Measurements from ENCODE around the gene ADAMTS2. TPM values are rescaled to one million over a fixed set of nuclear protein-coding genes. Genes with fewer than 3 reads are reported as not detected.

The ADAMTS2 gene
- total RNA-seq, 1 experiment from 2014 or later: not detected

DNA sequence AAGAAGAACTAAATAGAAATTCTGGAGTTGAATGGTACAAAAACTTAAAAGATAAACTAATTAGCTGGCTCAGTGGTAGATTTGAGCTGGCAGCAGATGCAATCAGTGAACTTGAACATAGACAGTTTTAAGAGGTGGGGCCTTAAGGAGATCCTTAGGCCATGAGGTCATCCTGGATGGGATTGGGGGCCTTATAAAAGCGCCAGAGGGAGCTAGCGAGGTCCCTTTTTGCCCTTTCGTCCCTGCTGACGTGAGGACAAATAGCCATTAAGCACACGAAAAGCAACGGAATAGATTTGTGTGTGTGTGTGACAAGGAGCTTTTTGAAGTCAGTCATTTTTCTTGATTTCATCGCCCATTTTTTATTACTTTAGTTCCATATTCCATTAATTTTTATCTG is 201.8 kb downstream of the ADAMTS2 start:
- DNase-seq: peak; percentile 18 to 31
- Histone ChIP-seq H3K27ac (no peak overlapping the region), H3K4me3 (no peak overlapping the region), H3K27me3 (0 out of 2 replicates have a peak, but pooled peaks cover 3% of the 10 kb centered on the region), H3K36me3 (no peaks in the 10 kb centered on the region), H3K9me3 (replicated peaks) (no peaks in the 10 kb centered on the region), H3K4me1 (no peaks in the 10 kb centered on the region)

DNA sequence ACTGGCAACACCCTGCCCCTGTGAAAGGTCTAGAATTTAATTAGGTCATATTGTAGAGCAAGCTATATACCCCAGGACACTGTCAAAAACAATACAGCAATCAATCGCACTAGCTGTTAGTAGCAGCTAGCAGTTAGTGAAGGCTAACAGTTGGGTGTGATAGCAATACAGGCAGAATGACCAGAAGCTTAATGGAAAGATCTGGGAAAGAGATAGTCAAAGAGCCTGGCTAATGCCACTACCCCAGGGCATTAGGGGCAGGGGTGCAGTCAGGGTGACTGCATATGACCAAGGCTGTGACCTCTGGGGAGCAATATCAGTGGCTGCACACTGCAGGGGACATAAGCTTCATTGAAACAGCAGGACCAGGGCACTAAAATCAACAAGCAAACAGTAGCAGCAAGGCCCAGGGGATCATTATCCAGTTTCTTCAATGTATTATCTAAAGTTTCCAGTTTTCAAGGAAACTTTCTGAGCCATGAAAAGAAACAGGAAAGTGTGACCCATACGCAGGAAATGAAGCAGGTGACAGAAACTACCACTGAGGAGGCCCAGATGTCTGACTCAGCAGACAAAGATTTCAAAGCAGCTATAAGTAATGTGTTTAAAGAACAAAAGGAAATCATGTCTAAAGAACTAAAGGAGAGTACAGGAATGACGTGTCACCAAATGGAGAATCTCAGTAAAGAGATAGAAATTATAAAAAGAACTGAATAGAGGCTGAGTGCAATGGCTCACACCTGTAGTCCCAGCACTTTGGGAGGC is 202.6 kb downstream of the ADAMTS2 start:
- Histone ChIP-seq H3K9me3 (replicated peaks) (no peaks in the 10 kb centered on the region), H3K27ac (no peak overlapping the region), H3K4me3 (no peak overlapping the region), H3K36me3 (no peaks in the 10 kb centered on the region), H3K4me1 (no peaks in the 10 kb centered on the region), H3K27me3 (0 out of 2 replicates have a peak, but pooled peaks cover 3% of the 10 kb centered on the region)
- no peak for DNase-seq

DNA sequence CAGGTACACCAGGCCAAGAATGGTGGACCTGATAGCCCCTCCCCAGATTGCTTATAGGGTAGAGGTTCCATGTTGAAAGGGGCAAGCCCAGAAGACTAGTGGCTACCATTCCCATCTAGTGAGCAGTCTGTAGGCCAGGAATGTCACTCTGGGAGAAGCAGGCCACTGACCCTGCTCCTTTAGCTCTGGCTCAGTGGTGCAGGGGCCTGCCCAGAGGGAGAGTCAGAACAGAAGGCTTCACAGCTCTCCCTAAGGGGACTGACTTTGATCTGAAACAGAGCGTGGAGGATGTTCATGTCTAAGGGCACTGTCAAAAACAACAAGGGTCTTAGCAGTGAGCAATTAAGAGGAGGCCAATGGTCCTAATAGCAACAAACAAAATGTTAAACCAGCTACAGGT is 203.4 kb downstream of the ADAMTS2 start:
- H3K4me3 ChIP-seq: no peak overlapping the region
- H3K4me1 ChIP-seq: no peaks in the 10 kb centered on the region
- no peaks in the 10 kb centered on the region for H3K36me3 ChIP-seq
- H3K27ac ChIP-seq: no peak overlapping the region
- DNase-seq: no peak
- no peaks in the 10 kb centered on the region for H3K27me3 ChIP-seq
- no peaks in the 10 kb centered on the region for H3K9me3 ChIP-seq (replicated peaks)

DNA sequence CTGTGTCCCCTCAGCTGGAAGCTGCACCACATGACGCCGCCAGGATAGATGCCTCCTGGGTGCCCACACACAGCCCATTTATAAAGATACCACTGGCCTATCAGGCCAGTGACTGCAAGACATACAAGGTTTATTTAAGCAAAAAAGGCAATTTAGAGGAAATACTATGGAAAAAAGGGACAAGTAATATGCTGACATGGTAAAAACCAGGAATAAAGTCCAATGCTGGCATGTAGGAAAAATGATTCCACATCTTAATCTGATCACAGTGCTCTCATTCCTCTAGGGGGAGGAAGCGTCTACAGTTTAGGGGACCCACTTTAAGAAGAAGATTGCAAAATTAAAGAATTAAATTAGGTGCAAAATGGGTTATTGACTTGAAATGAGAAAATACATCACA is 205.0 kb downstream of the ADAMTS2 start:
- DNase-seq: no peak
- H3K4me1 ChIP-seq: no peaks in the 10 kb centered on the region
- no peaks in the 10 kb centered on the region for H3K27me3 ChIP-seq
- H3K4me3 ChIP-seq: no peak overlapping the region
- H3K36me3 ChIP-seq: no peaks in the 10 kb centered on the region
- H3K9me3 ChIP-seq (replicated peaks): no peaks in the 10 kb centered on the region
- H3K27ac ChIP-seq: no peak overlapping the region

DNA sequence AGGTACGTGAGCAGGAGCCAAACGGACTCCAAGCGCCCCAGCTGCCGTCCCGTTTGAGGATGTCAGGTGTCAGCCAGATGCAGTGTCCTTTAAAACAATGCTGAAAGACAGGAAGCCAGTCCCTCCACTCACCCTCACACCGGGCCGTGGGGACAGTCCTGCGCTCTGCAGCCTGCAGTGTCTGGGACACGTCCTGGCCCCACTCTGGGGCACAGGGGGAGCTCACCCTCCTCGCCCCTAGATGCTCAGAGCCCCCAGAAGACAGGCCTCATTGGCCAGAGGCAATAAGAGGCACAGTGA is 205.4 kb downstream of the ADAMTS2 start:
- no peaks in the 10 kb centered on the region for H3K9me3 ChIP-seq (replicated peaks)
- H3K36me3 ChIP-seq: no peaks in the 10 kb centered on the region

DNA sequence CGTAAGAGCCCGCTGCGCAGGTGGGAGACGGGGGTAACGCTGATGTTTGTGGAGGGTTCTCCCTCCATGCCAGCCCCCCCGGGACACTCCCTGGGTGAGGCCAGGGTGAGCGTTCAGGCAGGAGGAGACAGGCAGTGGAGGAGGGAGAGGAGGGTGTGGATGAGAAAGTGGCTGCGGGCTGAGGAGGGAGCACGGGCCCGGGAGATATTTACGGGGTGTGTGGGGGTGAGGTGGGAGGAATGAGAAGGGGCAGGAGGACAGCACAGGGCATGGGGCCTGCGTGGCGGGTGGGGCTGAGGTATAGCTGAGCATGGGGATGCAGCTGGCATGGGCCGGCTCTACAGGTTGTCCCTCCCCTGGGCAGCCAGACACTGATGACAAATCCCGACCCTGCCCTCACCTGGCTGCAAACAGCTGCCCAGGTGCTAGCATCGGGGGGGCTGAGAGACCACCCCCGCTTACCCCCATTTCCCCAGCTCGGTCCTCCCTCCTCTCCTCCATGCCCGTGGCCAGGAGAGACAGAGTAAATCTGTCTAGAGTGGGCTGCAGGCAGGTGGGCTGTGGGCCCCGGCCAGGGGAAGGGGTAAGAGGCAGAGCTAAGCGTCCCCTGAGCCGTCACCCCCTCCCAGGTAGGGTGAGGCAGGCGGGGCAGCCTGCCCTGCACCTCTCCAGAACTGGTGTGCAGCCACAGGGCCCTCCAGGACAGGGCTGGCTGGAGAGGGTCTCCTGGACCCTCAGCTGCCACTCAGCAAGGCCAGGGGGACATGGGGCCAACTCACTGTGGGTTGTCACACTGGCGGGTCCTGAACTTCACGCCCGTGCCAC is 205.9 kb downstream of the ADAMTS2 start:
- no peak for DNase-seq
- H3K27me3 ChIP-seq: no peaks in the 10 kb centered on the region
- H3K9me3 ChIP-seq (replicated peaks): no peaks in the 10 kb centered on the region
- no peaks in the 10 kb centered on the region for H3K4me1 ChIP-seq
- no peak overlapping the region for H3K4me3 ChIP-seq
- H3K36me3 ChIP-seq: no peaks in the 10 kb centered on the region
- no peak overlapping the region for H3K27ac ChIP-seq

More for the DNA sequence above, 205.4 kb downstream of the ADAMTS2 start:
- DNase-seq: no peak
- Histone ChIP-seq H3K27ac (no peak overlapping the region), H3K4me3 (no peak overlapping the region), H3K27me3 (no peaks in the 10 kb centered on the region), H3K4me1 (no peaks in the 10 kb centered on the region)

DNA sequence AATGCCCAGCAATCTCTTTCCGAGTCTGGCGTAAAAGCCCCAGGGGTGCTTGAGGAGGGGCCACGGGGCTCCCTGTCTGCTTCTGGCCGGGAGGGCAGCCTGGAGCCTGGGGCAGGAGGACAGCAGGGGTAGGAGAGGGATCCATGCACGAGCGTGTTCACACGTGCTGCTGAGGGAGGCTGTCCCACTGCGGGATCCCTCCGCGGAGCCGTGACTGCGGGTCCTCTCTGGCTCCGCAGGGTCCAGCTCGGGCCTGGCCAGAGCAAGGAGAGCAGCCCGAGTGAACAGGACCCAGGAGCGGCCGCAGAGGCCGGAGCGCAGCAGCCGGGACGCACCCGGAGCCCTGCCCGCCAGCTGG is 206.7 kb downstream of the ADAMTS2 start:
- Histone ChIP-seq H3K4me1 (no peaks in the 10 kb centered on the region), H3K4me3 (no peak overlapping the region), H3K27ac (no peak overlapping the region), H3K9me3 (replicated peaks) (no peaks in the 10 kb centered on the region), H3K36me3 (no peaks in the 10 kb centered on the region), H3K27me3 (no peaks in the 10 kb centered on the region)
- DNase-seq: no peak

DNA sequence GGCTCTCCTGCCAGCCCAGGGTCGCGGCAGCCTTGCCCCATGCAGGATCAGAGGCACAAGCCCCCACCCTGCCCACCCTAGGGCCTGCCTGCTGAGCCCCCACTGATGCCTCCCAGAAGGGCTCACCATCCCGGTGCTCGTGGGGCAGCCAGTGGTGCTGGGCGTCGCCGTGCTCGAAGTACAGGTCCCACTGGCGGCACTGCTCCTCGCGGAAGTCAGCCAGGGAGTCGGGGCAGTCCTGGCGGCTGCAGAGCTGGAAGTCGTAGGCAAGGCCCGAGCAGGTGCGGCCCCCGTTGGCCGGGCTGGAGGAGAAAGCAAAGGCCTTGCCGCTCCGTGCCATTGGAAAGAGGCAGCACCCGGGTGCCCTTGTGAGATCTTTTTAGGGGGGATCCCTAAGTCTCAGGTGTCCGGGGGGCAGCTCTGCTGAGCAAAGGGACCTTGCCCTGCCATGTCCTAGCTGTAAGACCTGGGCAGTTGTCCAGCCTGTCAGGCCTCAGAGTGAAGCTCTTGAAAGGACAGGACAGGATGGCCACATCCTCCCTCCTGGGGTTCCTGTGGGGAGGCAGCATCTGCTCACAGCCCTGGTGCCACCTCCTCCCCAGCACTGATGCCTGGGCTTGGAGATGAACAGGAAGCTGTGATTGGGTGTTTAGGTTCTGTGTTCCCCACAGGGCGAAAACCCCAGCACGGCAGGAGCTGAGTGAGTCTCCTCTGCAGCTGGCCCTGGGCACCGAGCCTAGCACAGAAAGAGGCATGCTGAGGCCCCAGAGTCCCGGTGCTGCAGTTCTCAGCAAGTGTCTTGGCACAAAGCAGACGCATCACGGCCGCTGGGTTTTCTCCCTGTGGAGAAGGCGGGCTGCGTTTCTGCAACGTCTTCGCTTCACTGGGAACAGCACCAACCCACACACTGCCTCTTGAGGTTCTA is 207.4 kb downstream of the ADAMTS2 start:
- Histone ChIP-seq H3K36me3 (no peaks in the 10 kb centered on the region), H3K27ac (no peak overlapping the region), H3K4me1 (no peaks in the 10 kb centered on the region), H3K4me3 (no peak overlapping the region), H3K9me3 (replicated peaks) (no peaks in the 10 kb centered on the region), H3K27me3 (no peaks in the 10 kb centered on the region)
- no peak for DNase-seq

DNA sequence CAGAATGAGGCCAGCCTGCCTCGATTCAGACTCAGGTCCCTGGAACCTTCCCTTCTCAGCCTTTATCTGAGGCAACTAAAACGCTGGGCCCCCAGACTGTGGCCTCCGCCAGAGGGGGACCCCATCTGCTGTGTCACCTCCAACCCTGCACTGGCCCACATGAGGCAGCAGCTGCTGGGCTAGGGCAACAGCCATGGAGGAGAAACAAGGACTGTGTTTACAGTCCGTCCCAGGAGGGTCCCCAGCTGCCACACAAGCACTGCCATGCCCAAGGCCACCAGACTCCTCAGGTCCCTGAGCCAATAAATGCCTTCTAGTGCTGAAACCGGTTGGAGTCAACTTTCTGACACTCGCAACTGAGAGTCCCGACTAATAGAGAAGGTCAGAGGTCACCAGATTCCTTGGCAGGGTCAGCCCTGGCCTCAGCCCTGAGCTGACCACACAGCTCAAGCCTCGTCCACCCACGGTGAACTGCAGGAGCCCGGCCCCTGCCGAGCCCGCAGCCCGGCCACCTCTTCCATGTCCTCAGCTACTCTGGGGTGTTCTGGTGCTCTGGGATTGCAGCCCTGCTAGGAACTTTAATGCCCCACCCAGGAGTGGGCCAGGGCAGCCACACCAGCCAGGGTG is 208.1 kb downstream of the ADAMTS2 start:
- H3K4me3 ChIP-seq: no peak overlapping the region
- DNase-seq: no peak
- H3K36me3 ChIP-seq: no peaks in the 10 kb centered on the region
- no peaks in the 10 kb centered on the region for H3K4me1 ChIP-seq
- no peak overlapping the region for H3K27ac ChIP-seq
- H3K27me3 ChIP-seq: no peaks in the 10 kb centered on the region
- H3K9me3 ChIP-seq (replicated peaks): no peaks in the 10 kb centered on the region

DNA sequence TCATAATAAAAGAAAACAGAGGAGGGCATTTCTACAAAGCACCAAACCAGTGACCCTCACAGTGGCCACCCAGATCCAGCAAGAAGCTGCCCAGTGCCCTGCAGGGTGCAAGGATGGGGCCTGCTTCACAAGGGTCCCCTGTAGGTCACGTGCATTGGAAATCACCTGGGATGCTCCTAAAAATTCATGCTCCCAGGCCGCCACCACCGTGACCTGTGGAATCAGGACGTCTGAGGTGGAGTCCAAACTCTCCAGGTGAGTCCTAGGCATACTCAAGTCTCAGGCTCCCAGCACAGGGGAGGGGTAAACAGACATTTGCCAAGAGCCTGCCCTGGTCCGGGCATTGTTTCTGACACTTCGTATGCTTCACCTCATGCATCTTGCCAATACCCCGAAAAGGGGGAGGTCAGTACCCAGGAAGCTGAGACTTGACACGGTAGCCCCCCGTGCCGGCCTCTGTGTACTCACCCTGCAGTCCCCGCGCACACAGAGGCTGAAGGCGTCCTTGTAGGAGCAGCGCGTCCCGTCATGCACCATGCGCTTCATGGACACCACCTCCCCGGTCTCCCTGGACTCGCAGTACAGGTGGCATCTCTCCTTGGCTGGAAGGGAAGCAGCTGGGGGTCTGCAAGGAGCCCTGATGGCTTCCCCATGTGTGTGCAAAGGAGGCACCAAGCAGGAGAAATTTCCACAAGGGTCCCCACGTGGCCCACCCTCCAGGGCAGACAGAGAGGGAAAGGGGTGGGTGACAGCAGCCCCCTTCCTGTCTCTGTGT is 209.6 kb downstream of the ADAMTS2 start:
- no peak overlapping the region for H3K27ac ChIP-seq
- DNase-seq: no peak
- H3K9me3 ChIP-seq (replicated peaks): no peaks in the 10 kb centered on the region
- no peak overlapping the region for H3K4me3 ChIP-seq
- no peaks in the 10 kb centered on the region for H3K36me3 ChIP-seq
- no peaks in the 10 kb centered on the region for H3K4me1 ChIP-seq
- no peaks in the 10 kb centered on the region for H3K27me3 ChIP-seq

DNA sequence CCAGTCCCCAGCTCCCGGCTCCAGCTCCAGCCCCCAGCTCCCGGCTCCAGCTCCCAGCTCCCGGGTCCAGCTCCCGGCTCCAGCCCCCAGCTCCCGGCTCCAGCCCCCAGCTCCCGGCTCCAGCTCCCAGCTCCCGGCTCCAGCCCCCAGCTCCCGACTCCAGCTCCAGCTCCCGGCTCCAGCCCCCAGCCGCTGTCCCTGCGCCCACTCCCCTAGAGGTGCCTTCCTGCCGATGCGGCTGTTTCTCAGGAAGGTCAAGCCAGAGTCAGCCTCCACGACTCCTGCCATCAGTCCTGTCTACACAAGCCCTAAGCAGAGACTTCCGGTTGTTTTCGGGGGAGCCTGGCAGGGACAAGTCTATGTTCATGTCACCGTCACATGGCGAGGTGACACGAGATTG is 210.3 kb downstream of the ADAMTS2 start:
- Histone ChIP-seq H3K27ac (no peak overlapping the region), H3K9me3 (replicated peaks) (no peaks in the 10 kb centered on the region)
- DNase-seq: no peak

DNA sequence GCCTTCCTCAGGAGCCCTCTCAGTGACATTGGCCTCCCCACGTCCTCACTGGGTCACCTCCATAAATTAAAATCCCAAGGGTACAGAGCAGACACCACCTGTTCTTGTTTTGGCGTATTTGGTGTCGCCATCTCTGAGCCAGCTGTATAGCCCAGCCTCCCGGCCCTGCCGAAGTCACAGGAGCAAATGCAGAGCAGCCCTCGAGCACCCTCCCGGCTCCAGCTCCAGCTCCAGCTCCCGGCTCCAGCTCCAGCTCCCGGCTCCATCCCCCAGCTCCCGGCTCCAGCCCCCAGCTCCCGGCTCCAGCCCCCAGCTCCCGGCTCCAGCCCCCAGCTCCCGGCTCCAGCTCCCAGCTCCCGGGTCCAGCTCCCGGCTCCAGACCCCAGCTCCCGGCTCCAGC is 210.8 kb downstream of the ADAMTS2 start:
- H3K27me3 ChIP-seq: no peaks in the 10 kb centered on the region

More for the DNA sequence above, 210.3 kb downstream of the ADAMTS2 start:
- H3K4me3 ChIP-seq: no peak overlapping the region
- no peaks in the 10 kb centered on the region for H3K27me3 ChIP-seq
- no peaks in the 10 kb centered on the region for H3K4me1 ChIP-seq
- no peaks in the 10 kb centered on the region for H3K36me3 ChIP-seq

DNA sequence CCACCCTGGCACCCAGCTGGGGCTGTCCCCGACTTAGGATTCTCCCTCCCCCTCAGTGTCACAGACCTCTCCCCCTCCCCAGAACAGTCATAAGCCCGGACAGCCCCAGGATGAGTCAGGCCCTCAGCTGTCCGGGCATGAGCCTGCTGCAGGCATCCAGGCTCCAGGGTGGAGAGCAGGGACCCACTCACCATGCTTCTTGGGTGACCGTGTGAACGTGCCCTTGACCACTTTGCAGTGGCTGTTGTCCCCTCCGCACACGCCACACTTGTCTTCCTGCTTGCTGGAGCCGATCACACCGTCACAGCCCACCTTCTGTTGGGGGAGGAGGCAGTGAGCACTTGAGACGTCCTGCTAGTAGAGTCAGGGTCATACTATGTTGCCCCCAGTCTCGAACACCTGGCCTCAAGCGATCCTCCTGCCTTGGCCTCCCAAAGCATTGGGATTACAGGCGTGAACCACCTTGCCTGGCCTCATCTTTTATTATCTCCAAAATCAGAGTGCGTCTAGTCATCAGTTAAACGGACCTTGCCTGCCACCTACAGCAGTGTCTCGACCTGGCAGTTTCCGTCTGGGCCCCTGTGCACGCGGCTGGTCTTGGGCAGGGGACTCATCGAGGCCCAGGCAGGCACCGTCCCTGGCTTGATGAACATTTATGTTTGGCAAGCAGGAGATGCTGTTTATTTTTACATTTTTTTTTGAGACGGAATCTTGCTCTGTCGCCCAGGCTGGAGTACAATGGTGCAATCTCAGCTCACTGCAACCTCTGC is 212.5 kb downstream of the ADAMTS2 start:
- Histone ChIP-seq H3K27me3 (no peaks in the 10 kb centered on the region), H3K36me3 (no peaks in the 10 kb centered on the region), H3K4me3 (no peak overlapping the region), H3K4me1 (no peaks in the 10 kb centered on the region), H3K27ac (no peak overlapping the region), H3K9me3 (replicated peaks) (no peaks in the 10 kb centered on the region)
- DNase-seq: no peak

More for the DNA sequence above, 210.8 kb downstream of the ADAMTS2 start:
- Histone ChIP-seq H3K4me3 (no peak overlapping the region), H3K27ac (no peak overlapping the region), H3K4me1 (no peaks in the 10 kb centered on the region), H3K9me3 (replicated peaks) (no peaks in the 10 kb centered on the region), H3K36me3 (no peaks in the 10 kb centered on the region)
- no peak for DNase-seq
